AG04449 (cell line): ENCODE data around the gene CHAD.

Experiments used
- CTCF ChIA-PET: fragments of 350-600 bp; formaldehyde crosslinking; extraction: SDS; loops from one replicate; lab custom pipeline; 2021; ENCODE audit warnings: antibody characterized with exemption; lab: Yijun Ruan, JAX
- POLR2A ChIA-PET: fragments of 400-600, 350-600 bp; formaldehyde crosslinking; extraction: SDS; loops from one replicate; lab custom pipeline; 2020; ENCODE audit warnings: antibody characterized with exemption, inconsistent platforms; lab: Yijun Ruan, JAX
- DNase-seq: peaks from one replicate; pipeline ENCODE4 v3.0.0-alpha.2; 2010; ENCODE audit warnings: low read depth, low spot score
- H3K4me3 ChIP-seq: 2 replicates; pipeline ENCODE4 v1.5.1; 2011; ENCODE audit warnings: low read depth, mild to moderate bottlenecking, control low read depth, low read length
- TF ChIP-seq, protein P1 (sequence below): IDR thresholded peaks from one replicate; pipeline ENCODE4 v1.5.1; 2011; ENCODE audit warnings: mild to moderate bottlenecking, moderate library complexity, low read length, control low read depth, inconsistent platforms; ENCODE audit not compliant: insufficient read depth; ENCODE audit errors: missing control alignments

The CHAD gene

GRCh38 chr17:50445730-50446325 is 22.9 kb downstream of the CHAD start:
- DNase-seq: no peak
- no peak overlapping the region for H3K4me3 ChIP-seq
- ChIA-PET CTCF (interaction anchor here (0.6 kb wide), 1 partner anchor 38 kb away, joined by 3 read pairs; no protein-coding TSS in a partner anchor), POLR2A (interaction anchor here (0.6 kb wide), 1 partner anchor 10 kb away, joined by 3 read pairs; no protein-coding TSS in a partner anchor)
- TF ChIP-seq, protein P1, sequence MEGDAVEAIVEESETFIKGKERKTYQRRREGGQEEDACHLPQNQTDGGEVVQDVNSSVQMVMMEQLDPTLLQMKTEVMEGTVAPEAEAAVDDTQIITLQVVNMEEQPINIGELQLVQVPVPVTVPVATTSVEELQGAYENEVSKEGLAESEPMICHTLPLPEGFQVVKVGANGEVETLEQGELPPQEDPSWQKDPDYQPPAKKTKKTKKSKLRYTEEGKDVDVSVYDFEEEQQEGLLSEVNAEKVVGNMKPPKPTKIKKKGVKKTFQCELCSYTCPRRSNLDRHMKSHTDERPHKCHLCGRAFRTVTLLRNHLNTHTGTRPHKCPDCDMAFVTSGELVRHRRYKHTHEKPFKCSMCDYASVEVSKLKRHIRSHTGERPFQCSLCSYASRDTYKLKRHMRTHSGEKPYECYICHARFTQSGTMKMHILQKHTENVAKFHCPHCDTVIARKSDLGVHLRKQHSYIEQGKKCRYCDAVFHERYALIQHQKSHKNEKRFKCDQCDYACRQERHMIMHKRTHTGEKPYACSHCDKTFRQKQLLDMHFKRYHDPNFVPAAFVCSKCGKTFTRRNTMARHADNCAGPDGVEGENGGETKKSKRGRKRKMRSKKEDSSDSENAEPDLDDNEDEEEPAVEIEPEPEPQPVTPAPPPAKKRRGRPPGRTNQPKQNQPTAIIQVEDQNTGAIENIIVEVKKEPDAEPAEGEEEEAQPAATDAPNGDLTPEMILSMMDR: no peak

- no peak overlapping the region for H3K4me3 ChIP-seq
- POLR2A ChIA-PET: no interaction called here
- no peak for DNase-seq
- CTCF ChIA-PET: interaction anchor here (0.6 to 2.7 kb wide), 3 partner anchors 14 to 38 kb away, joined by 3 to 7 read pairs (median 5); partner anchors contain the start of gene RSAD1
- TF ChIP-seq, protein P1: no peak
These were observed 23.6 kb downstream of the CHAD start for GRCh38 chr17:50444841-50445715.

- POLR2A ChIA-PET: no interaction called here
- DNase-seq: no peak
- TF ChIP-seq, protein P1: no peak
- CTCF ChIA-PET: interaction anchor here (1.0 to 2.7 kb wide), 3 partner anchors 9 to 46 kb away, joined by 3 to 7 read pairs (median 5); partner anchors contain the start of gene LRRC59
- no peak overlapping the region for H3K4me3 ChIP-seq
These were observed 25.1 kb downstream of the CHAD start for GRCh38 chr17:50443505-50443974.

DNA sequence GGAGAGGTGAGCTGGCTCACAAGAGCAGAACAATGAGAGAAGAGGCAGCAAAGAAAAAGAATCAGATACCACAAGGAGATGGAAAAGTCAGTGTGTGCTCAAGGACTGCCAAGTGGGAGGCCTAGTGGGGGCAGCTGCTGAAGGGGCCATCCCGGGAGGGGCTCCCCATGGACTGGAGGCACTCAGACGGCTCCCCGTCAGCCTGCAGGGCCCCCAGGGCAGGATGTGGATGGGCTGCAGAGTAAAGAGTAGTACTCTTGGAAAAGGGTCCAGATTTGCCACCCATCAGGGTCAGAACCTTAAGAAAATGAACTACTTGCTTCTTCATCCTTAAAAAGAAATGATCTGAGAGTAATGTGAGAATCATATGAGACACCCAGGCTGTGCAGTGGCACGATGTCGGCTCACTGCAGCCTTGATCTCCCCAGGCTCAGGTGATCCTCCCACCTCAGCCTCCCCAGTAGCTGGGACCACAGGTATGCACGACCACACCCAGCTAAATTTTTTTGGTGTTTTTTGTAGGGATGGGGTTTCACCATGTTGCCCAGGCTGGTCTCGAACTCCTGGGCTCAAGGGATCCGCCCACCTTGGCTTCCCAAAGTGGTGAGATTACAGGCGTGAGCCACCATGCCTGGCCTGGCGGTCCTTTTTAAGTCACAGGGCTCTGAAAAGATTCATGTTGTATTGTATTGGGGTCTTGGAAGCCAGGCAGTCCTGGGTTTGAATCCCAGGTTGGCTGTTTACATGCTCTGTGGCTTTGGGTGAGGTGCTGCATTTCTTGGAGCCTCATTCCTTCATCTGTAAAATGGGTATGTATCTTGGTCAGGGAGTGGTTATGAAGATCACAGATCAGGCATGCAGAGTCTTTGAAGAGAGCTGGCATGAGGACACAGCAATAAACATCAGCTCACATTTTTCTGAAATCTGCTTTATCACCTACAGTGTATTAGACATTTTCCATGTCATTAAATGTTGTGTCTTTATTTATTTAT is 27.5 kb downstream of the CHAD start:
- TF ChIP-seq, protein P1: no peak
- H3K4me3 ChIP-seq: no peak overlapping the region
- no peak for DNase-seq
- ChIA-PET POLR2A (no interaction called here), CTCF (interaction anchor here (1.2 to 1.4 kb wide), 2 partner anchors 37 to 38 kb away, joined by 3 to 4 read pairs; partner anchors contain the start of gene RSAD1)

GRCh38 chr17:50440172-50440837 is 28.4 kb downstream of the CHAD start:
- ChIA-PET CTCF (interaction anchor here (1.4 kb wide), 1 partner anchor 39 kb away, joined by 4 read pairs; no protein-coding TSS in a partner anchor), POLR2A (no interaction called here)
- H3K4me3 ChIP-seq: no peak overlapping the region
- TF ChIP-seq, protein P1: no peak
- DNase-seq: no peak
